BJ (cell line): ENCODE data around the gene ADH7. TPM values are rescaled to one million over a fixed set of nuclear protein-coding genes. Genes with fewer than 3 reads are reported as not detected.

Experiments used
- CTCF ChIA-PET: fragments of 350-600 bp; formaldehyde crosslinking; extraction: SDS; loops from one replicate; lab custom pipeline; 2021; ENCODE audit warnings: antibody characterized with exemption, inconsistent platforms; lab: Yijun Ruan, JAX
- POLR2A ChIA-PET: fragments of 300-600 bp; sonication (Branson Sonifier 250); formaldehyde crosslinking; extraction: SDS; loops from one replicate; lab custom pipeline; 2021; ENCODE audit warnings: antibody characterized with exemption; lab: Charles Lee
- DNase-seq: peaks from one replicate; pipeline ENCODE4 v3.0.0-alpha.2; 2011; ENCODE audit warnings: low read depth
- H3K27me3 ChIP-seq: 2 replicates; pipeline ENCODE4 v1.6.0; 2011; ENCODE audit warnings: low read length; ENCODE audit not compliant: control insufficient read depth, insufficient read depth
- H3K36me3 ChIP-seq: 2 replicates; pipeline ENCODE4 v1.5.1; 2011; ENCODE audit warnings: low read length; ENCODE audit not compliant: control insufficient read depth, insufficient read depth
- H3K4me3 ChIP-seq: 2 replicates; pipeline ENCODE4 v1.5.1; 2011; ENCODE audit warnings: low read depth, mild to moderate bottlenecking, control low read depth, low read length
- CTCF ChIP-seq: IDR thresholded peaks from 2 replicates; pipeline ENCODE4 v1.5.1; 2011; ENCODE audit warnings: low read depth, mild to moderate bottlenecking, control low read depth, inconsistent platforms, low read length, moderate library complexity; ENCODE audit not compliant: insufficient read depth
- polyA plus RNA-seq: library from polyadenylated mRNA; depleted of rRNA; stranded (reverse); fragments of >200 nt; gene quantifications from 2 replicates; pipeline ENCODE4 v1.2.3, GENCODE V29; 2011

ADH7 gene
- polyA plus RNA-seq, 1 experiment, result not detected

- H3K27me3 ChIP-seq, result no peaks in the 10 kb centered on the region
- H3K36me3 ChIP-seq, result no peaks in the 10 kb centered on the region
- CTCF ChIA-PET, result interaction anchor here (0.8 to 1.2 kb wide), 3 partner anchors 8 to 19 kb away, joined by 3 read pairs; no protein-coding TSS in a partner anchor
- no peak for TF ChIP-seq CTCF
- H3K4me3 ChIP-seq, result no peak overlapping the region
- POLR2A ChIA-PET, result interaction anchor here (0.5 kb wide), 1 partner anchor 371 kb away, joined by 4 read pairs; the partner anchor contains the start of gene ADH5
- DNase-seq, result no peak
Observed at GRCh38 chr4:99459546-99460042, 24.5 kb upstream of the ADH7 start.

- no peak for TF ChIP-seq CTCF
- POLR2A ChIA-PET, result interaction anchor here (0.5 kb wide), 1 partner anchor 370 kb away, joined by 4 read pairs; the partner anchor contains the start of gene ADH5
- no peaks in the 10 kb centered on the region for H3K36me3 ChIP-seq
- H3K4me3 ChIP-seq, result no peak overlapping the region
- no peak for DNase-seq
- no peaks in the 10 kb centered on the region for H3K27me3 ChIP-seq
- CTCF ChIA-PET, result interaction anchor here (0.8 to 1.2 kb wide), 3 partner anchors 9 to 18 kb away, joined by 3 read pairs; no protein-coding TSS in a partner anchor
Observed at GRCh38 chr4:99458911-99459447, 23.8 kb upstream of the ADH7 start.

GRCh38 chr4:99457676-99458075, 22.5 kb upstream of the ADH7 start:
- Histone ChIP-seq H3K27me3 (no peaks in the 10 kb centered on the region), H3K36me3 (no peaks in the 10 kb centered on the region), H3K4me3 (no peak overlapping the region)
- TF ChIP-seq CTCF, result no peak
- ChIA-PET POLR2A (no interaction called here), CTCF (interaction anchor here (0.7 to 1.5 kb wide), 4 partner anchors 12 to 1306 kb away, joined by 3 to 5 read pairs (median 4); no protein-coding TSS in a partner anchor)
- DNase-seq, result no peak

GRCh38 chr4:99457270-99457669, 22.1 kb upstream of the ADH7 start:
- no peaks in the 10 kb centered on the region for H3K27me3 ChIP-seq
- no peak; the same call in 1 of the 2 replicates for TF ChIP-seq CTCF
- POLR2A ChIA-PET, result no interaction called here
- no peaks in the 10 kb centered on the region for H3K36me3 ChIP-seq
- CTCF ChIA-PET, result interaction anchor here (0.7 to 1.5 kb wide), 3 partner anchors 12 to 1306 kb away, joined by 3 to 5 read pairs (median 4); no protein-coding TSS in a partner anchor
- H3K4me3 ChIP-seq, result no peak overlapping the region
- DNase-seq, result no peak

- DNase-seq, result no peak
- Histone ChIP-seq H3K27me3 (no peaks in the 10 kb centered on the region; the same call in 1 of the 2 replicates), H3K36me3 (no peaks in the 10 kb centered on the region), H3K4me3 (no peak overlapping the region)
- CTCF ChIA-PET, result interaction anchor here (1.4 kb wide), 1 partner anchor 16 kb away, joined by 4 read pairs; no protein-coding TSS in a partner anchor
- TF ChIP-seq CTCF, result no peak
- POLR2A ChIA-PET, result no interaction called here
Observed at GRCh38 chr4:99447513-99447912, 12.4 kb upstream of the ADH7 start.
